H1 (cell line): ENCODE measurements around the gene LHFPL3. TPM values are rescaled to one million over a fixed set of nuclear protein-coding genes. Genes with fewer than 3 reads are reported as not detected.

Experiments used
- CTCF ChIA-PET: fragments of 300-600 bp; sonication (Branson Sonifier 250); formaldehyde crosslinking; loops from one replicate; lab custom pipeline; 2021; ENCODE audit not compliant: partially characterized antibody; lab: Charles Lee
- POLR2A ChIA-PET: fragments of 300-600 bp; sonication (Branson Sonifier 250); formaldehyde crosslinking; loops from one replicate; lab custom pipeline; 2021; ENCODE audit warnings: inconsistent platforms; ENCODE audit not compliant: partially characterized antibody; lab: Charles Lee
- DNase-seq, 2 experiments: peaks; one replicate each; pipeline versions ENCODE4 v3.0.0 to v3.0.0-alpha.2; 2010 to 2022; ENCODE audit warnings: low spot score in 2 of 2, low read depth in 1 of 2, mixed read lengths in 1 of 2
- FAIRE-seq: peaks from 2 replicates; lab custom pipeline; 2011; peaks lifted over from hg19 to GRCh38; lab: Jason Lieb, UNC
- H2AFZ ChIP-seq: 2 replicates; pipeline ENCODE4 v1.8.1; 2012; ENCODE audit warnings: low read length, inconsistent platforms
- H2AK5ac ChIP-seq: 2 replicates; pipeline ENCODE4 v1.6.1; 2013; ENCODE audit warnings: low read depth, low read length
- H2BK120ac ChIP-seq: replicated peaks from 2 replicates; pipeline ENCODE3; 2013; ENCODE audit warnings: low read depth, low read length, inconsistent platforms
- H2BK12ac ChIP-seq: 2 replicates; pipeline ENCODE4 v1.6.1; 2013; ENCODE audit warnings: low read depth, low read length
- H2BK15ac ChIP-seq: 2 replicates; pipeline ENCODE4 v1.6.1; 2013; ENCODE audit warnings: low read length
- H2BK20ac ChIP-seq: 2 replicates; pipeline ENCODE4 v1.6.1; 2013; ENCODE audit warnings: low read length
- H2BK5ac ChIP-seq: 2 replicates; pipeline ENCODE4 v1.6.1; 2013; ENCODE audit warnings: low read depth, low read length
- H3K14ac ChIP-seq: 2 replicates; pipeline ENCODE4 v1.6.1; 2013; ENCODE audit warnings: inconsistent platforms; ENCODE audit not compliant: insufficient read length
- H3K18ac ChIP-seq: 2 replicates; pipeline ENCODE4 v1.6.1; 2013; ENCODE audit warnings: low read length; ENCODE audit errors: extremely low read depth
- H3K23ac ChIP-seq: 2 replicates; pipeline ENCODE4 v1.6.1; 2013; ENCODE audit warnings: inconsistent platforms; ENCODE audit not compliant: insufficient read length
- H3K23me2 ChIP-seq: 2 replicates; pipeline ENCODE4 v1.6.1; 2013; ENCODE audit warnings: low read depth, low read length
- H3K27ac ChIP-seq: 2 replicates; pipeline ENCODE4 v1.6.1; 2011; ENCODE audit warnings: low read depth, low read length, inconsistent platforms
- H3K27me3 ChIP-seq, 4 experiments: replicated peaks in 1 of 4; 1 replicate in 1 of 4; 2 replicates in 3 of 4; pipeline versions ENCODE4 v1.6.1 to v1.8.1; 2011 to 2013; ENCODE audit warnings: low read length in 3 of 4, mild to moderate bottlenecking in 3 of 4, inconsistent platforms in 2 of 4, mixed read lengths in 2 of 4, moderate library complexity in 1 of 4; ENCODE audit not compliant: control insufficient read depth in 3 of 4, insufficient read depth in 3 of 4; ENCODE audit errors: extremely low read depth in 1 of 4
- H3K36me3 ChIP-seq, 4 experiments: 2 replicates each; pipeline versions ENCODE4 v1.6.1 to v1.8.1; 2011 to 2013; ENCODE audit warnings: mild to moderate bottlenecking in 4 of 4, low read length in 3 of 4, moderate library complexity in 2 of 4, control low read depth in 1 of 4, inconsistent platforms in 1 of 4; ENCODE audit not compliant: insufficient read depth in 4 of 4, control insufficient read depth in 2 of 4
- H3K4ac ChIP-seq: replicated peaks from 2 replicates; pipeline ENCODE3; 2013; ENCODE audit warnings: low read length, low read depth, mixed read lengths, inconsistent platforms; ENCODE audit not compliant: insufficient read length
- H3K4me1 ChIP-seq, 4 experiments: replicated peaks in 1 of 4; 1 replicate in 1 of 4; 2 replicates in 3 of 4; pipeline versions ENCODE4 v1.6.1 to v1.8.1; 2011 to 2013; ENCODE audit warnings: low read length in 3 of 4, inconsistent platforms in 2 of 4, mixed read lengths in 1 of 4; ENCODE audit not compliant: insufficient read depth in 4 of 4, control insufficient read depth in 3 of 4
- H3K4me2 ChIP-seq, 2 experiments: 2 replicates each; pipeline versions ENCODE4 v1.6.1 to v1.8.1; 2011 to 2013; ENCODE audit warnings: low read depth in 2 of 2, low read length in 2 of 2, control low read depth in 1 of 2, inconsistent platforms in 1 of 2, mild to moderate bottlenecking in 1 of 2; ENCODE audit not compliant: insufficient read depth in 1 of 2
- H3K4me3 ChIP-seq, 4 experiments: fragments of 200-600, 300-600 bp in 1 of 4; sonication (generic), shearing (Covaris generic), sonication (Bioruptor Twin) in 1 of 4; 2 replicates each; pipeline versions ENCODE4 v1.5.1 to v1.8.1; 2011 to 2016; ENCODE audit warnings: low read length in 4 of 4, low read depth in 3 of 4, control low read depth in 2 of 4, inconsistent platforms in 2 of 4, mild to moderate bottlenecking in 2 of 4, mixed read lengths in 1 of 4, moderate library complexity in 1 of 4; ENCODE audit not compliant: insufficient read depth in 2 of 4; ENCODE audit errors: extremely low read depth in 1 of 4
- H3K56ac ChIP-seq: replicated peaks from 2 replicates; pipeline ENCODE3; 2013; ENCODE audit warnings: low read depth, mild to moderate bottlenecking, mixed read lengths, low read length, inconsistent platforms; ENCODE audit not compliant: insufficient read length
- H3K79me1 ChIP-seq: 2 replicates; pipeline ENCODE4 v1.6.1; 2013; ENCODE audit warnings: low read depth, low read length, control low read depth
- H3K79me2 ChIP-seq, 2 experiments: 2 replicates each; pipeline versions ENCODE4 v1.6.1 to v1.8.1; 2012 to 2013; ENCODE audit warnings: low read length in 2 of 2, mild to moderate bottlenecking in 2 of 2, inconsistent platforms in 1 of 2; ENCODE audit not compliant: insufficient read depth in 2 of 2, control insufficient read depth in 1 of 2
- H3K9ac ChIP-seq, 4 experiments: replicated peaks in 1 of 4; 1 replicate in 1 of 4; 2 replicates in 3 of 4; pipeline versions ENCODE4 v1.6.1 to v1.8.1; 2011 to 2013; ENCODE audit warnings: low read depth in 3 of 4, low read length in 3 of 4, control low read depth in 2 of 4, mild to moderate bottlenecking in 2 of 4, moderate library complexity in 2 of 4, inconsistent platforms in 1 of 4; ENCODE audit errors: extremely low read depth in 1 of 4
- H3K9me3 ChIP-seq, 2 experiments: 2 replicates each; pipeline versions ENCODE4 v1.6.1 to v1.8.1; 2012 to 2013; ENCODE audit warnings: mild to moderate bottlenecking in 2 of 2, moderate library complexity in 2 of 2, control low read depth in 1 of 2, inconsistent platforms in 1 of 2, low read depth in 1 of 2, low read length in 1 of 2, mixed read lengths in 1 of 2; ENCODE audit not compliant: insufficient read depth in 2 of 2
- H4K20me1 ChIP-seq, 2 experiments: replicated peaks in 1 of 2; 2 replicates each; pipeline versions ENCODE3 to v1.8.1; 2011 to 2013; ENCODE audit warnings: inconsistent platforms in 2 of 2, low read length in 2 of 2, mild to moderate bottlenecking in 1 of 2; ENCODE audit not compliant: insufficient read depth in 2 of 2, control insufficient read depth in 1 of 2
- H4K5ac ChIP-seq: 2 replicates; pipeline ENCODE4 v1.6.1; 2013; ENCODE audit warnings: low read length, low read depth, mixed read lengths, inconsistent platforms; ENCODE audit not compliant: insufficient read length
- H4K8ac ChIP-seq: 2 replicates; pipeline ENCODE4 v1.8.0; 2013; ENCODE audit warnings: mild to moderate bottlenecking, moderate library complexity, low read length, inconsistent platforms; ENCODE audit not compliant: insufficient read depth; ENCODE audit errors: extremely low read depth
- H4K91ac ChIP-seq: replicated peaks from 2 replicates; pipeline ENCODE3; 2013; ENCODE audit warnings: low read length, mixed read lengths, inconsistent platforms; ENCODE audit not compliant: insufficient read length
- CBX8 ChIP-seq: fragments of 300-800, 300-1000 bp; sonication (generic); IDR thresholded peaks from 2 replicates; pipeline ENCODE4 v1.7.1; 2016; ENCODE audit warnings: low read depth, low read length, borderline replicate concordance
- HDAC2 ChIP-seq, 2 experiments: fragments of 300-600 bp in 1 of 2; sonication (generic) in 1 of 2; IDR thresholded peaks; 2 replicates each; pipeline ENCODE4 v1.6.1; 2011 to 2012; ENCODE audit warnings: low read depth in 2 of 2, low read length in 2 of 2, mild to moderate bottlenecking in 2 of 2, moderate library complexity in 2 of 2, borderline replicate concordance in 1 of 2, inconsistent platforms in 1 of 2
- KDM1A ChIP-seq: fragments of 200-600, 300-600 bp; sonication (generic); IDR thresholded peaks from 2 replicates; pipeline ENCODE4 v1.7.1; 2016; ENCODE audit warnings: mild to moderate bottlenecking, low read length, borderline replicate concordance
- NANOG ChIP-seq: IDR thresholded peaks from 2 replicates; pipeline ENCODE4 v1.6.1; 2011; ENCODE audit warnings: low read length, low read depth, mild to moderate bottlenecking, inconsistent platforms; ENCODE audit not compliant: insufficient read depth, poor library complexity, severe bottlenecking
- PHF8 ChIP-seq: fragments of 200-600 bp; sonication (generic); conservative IDR thresholded peaks from 2 replicates; pipeline ENCODE4 v1.7.1; 2012; ENCODE audit warnings: low read depth, mild to moderate bottlenecking, inconsistent platforms, low read length, moderate library complexity
- RBBP5 ChIP-seq: IDR thresholded peaks from 2 replicates; pipeline ENCODE4 v1.7.1; 2012; ENCODE audit warnings: low read depth, mild to moderate bottlenecking, inconsistent platforms, low read length, moderate library complexity, borderline replicate concordance
- SP1 ChIP-seq: IDR thresholded peaks from 2 replicates; pipeline ENCODE4 v1.6.1; 2011; ENCODE audit warnings: low read depth, low read length
- ZNF274 ChIP-seq: IDR thresholded peaks from 2 replicates; pipeline ENCODE4 v1.7.0; 2012; ENCODE audit warnings: low read length, borderline replicate concordance; ENCODE audit errors: extremely low read depth
- WGBS, 2 experiments: shearing (Covaris generic) in 1 of 2; methylation state at CpG; one replicate each; pipeline versions ENCODE4 v1.1.6 to v1.1.7; 2013 to 2015; ENCODE audit warnings: low lambda C conversion rate in 2 of 2, mixed read lengths in 2 of 2, inconsistent platforms in 1 of 2, low coverage in 1 of 2, missing lambda C conversion rate in 1 of 2; ENCODE audit not compliant: insufficient replicate concordance in 2 of 2, insufficient coverage in 1 of 2, insufficient read length in 1 of 2; ENCODE audit errors: extremely low coverage in 1 of 2, missing lambda C conversion rate in 1 of 2; 5-methylcytosine and 5-hydroxymethylcytosine counted together
- polyA plus RNA-seq, 7 experiments: library from polyadenylated mRNA; depleted of rRNA in 3 of 7; stranded (reverse) in 5 of 7; unstranded in 2 of 7; fragments of >200 nt in 5 of 7; fragments of 200-250 nt in 2 of 7; gene quantifications; 1 replicate in 5 of 7; 2 replicates in 1 of 7; 4 replicates in 1 of 7; pipeline versions ENCODE4 v1.2.1 to v1.2.3, GENCODE V29; 2011 to 2013; ENCODE audit warnings: missing spikeins in 2 of 7, mixed read lengths in 2 of 7
- total RNA-seq: library from RNA; stranded (reverse); fragmentation: NEBNext Ultra II Directional; extraction: Animal tissue kit (Norgen Biotek cat#: 25700); gene quantifications from 2 replicates; pipeline ENCODE4 v1.2.1, GENCODE V29; 2021

The LHFPL3 gene
- total and polyA plus RNA-seq, 2 of the 8 experiments (the other 6 are each of a cell fraction or from before 2014, with no cell fraction given): 0.24 to 0.50 TPM

- H3K23me2 ChIP-seq: no peaks in the 10 kb centered on the region
- 97% methylated on average over 2 of the region's 2 CpGs; no CpG with 5 or more reads in 1 of the 2 experiments for WGBS, 2 experiments
- no peak overlapping the region for H4K5ac ChIP-seq
- no peak overlapping the region for H2BK15ac ChIP-seq
- no peaks in the 10 kb centered on the region for H3K79me2 ChIP-seq
- H3K18ac ChIP-seq: no peak overlapping the region
- no peaks in the 10 kb centered on the region for H3K36me3 ChIP-seq
- H3K9me3 ChIP-seq: peaks cover 0 to 7% of the 10 kb centered on the region in 2 experiments; a peak in 1 of 4 replicates
- H3K9ac ChIP-seq: no peak overlapping the region
- H3K14ac ChIP-seq: no peak overlapping the region
- H3K27ac ChIP-seq: no peak overlapping the region
- H2AFZ ChIP-seq: no peak overlapping the region
- H3K4ac ChIP-seq: no peak overlapping the region
- H3K27me3 ChIP-seq: no peaks in the 10 kb centered on the region
- H3K23ac ChIP-seq: no peak overlapping the region
- ChIA-PET POLR2A (no interaction called here), CTCF (no interaction called here)
- H2BK12ac ChIP-seq: no peak overlapping the region
- no peak overlapping the region for H4K8ac ChIP-seq
- no peaks in the 10 kb centered on the region for H4K20me1 ChIP-seq
- DNase-seq: no peak
- H3K4me3 ChIP-seq: no peak overlapping the region
- FAIRE-seq: no peak
- H2BK20ac ChIP-seq: no peak overlapping the region
- H3K4me2 ChIP-seq: no peak overlapping the region
- H3K79me1 ChIP-seq: no peaks in the 10 kb centered on the region
- no peak overlapping the region for H2BK120ac ChIP-seq
- no peaks in the 10 kb centered on the region for H3K4me1 ChIP-seq
- no peak overlapping the region for H2BK5ac ChIP-seq
- no peak overlapping the region for H2AK5ac ChIP-seq
- no peak overlapping the region for H4K91ac ChIP-seq
- H3K56ac ChIP-seq: no peak overlapping the region
- TF ChIP-seq ZNF274 (no peak), RBBP5 (no peak), KDM1A (no peak), NANOG (no peak), PHF8 (no peak), HDAC2 (IDR thresholded peaks at IDR 0.05; ENCODE audit: borderline replicate concordance in 1 of 2, low read depth in 2 of 2, low read length in 2 of 2) (no peak), SP1 (no peak), CBX8 (no peak)
Measured at GRCh38 chr7:104434129-104434528, 105.7 kb downstream of the LHFPL3 start.
